GM12878 (cell line): ENCODE measurements around the gene CFAP45. TPM values are rescaled to one million over a fixed set of nuclear protein-coding genes. Genes with fewer than 3 reads are reported as not detected.

Experiments used
- ATAC-seq: fragments of 200-7000 bp; cut with Tn5 transposase; 3 replicates; pipeline ENCODE4 v1.9.1; 2020; ENCODE audit warnings: mild to moderate bottlenecking, moderate library complexity
- BruUV-seq: library from RNA; stranded (reverse); fragments of 400-500 nt; replicated peaks from 2 replicates; lab custom pipeline; 2021; lab: Mats Ljungman, UMichigan
- CTCF ChIA-PET: fragments of 300-600 bp; sonication (Branson Sonifier 250); formaldehyde crosslinking; extraction: SDS; loops from one replicate; lab custom pipeline; 2021; ENCODE audit warnings: inconsistent platforms; lab: Yijun Ruan, JAX
- POLR2A ChIA-PET: fragments of 350-600 bp; formaldehyde crosslinking; extraction: SDS; loops from one replicate; lab custom pipeline; 2021; ENCODE audit warnings: inconsistent platforms; lab: Charles Lee
- RAD21 ChIA-PET: fragments of 300-600 bp; sonication (Branson Sonifier 250); formaldehyde crosslinking; loops from one replicate; lab custom pipeline; 2023; ENCODE audit warnings: antibody characterized with exemption; ENCODE audit not compliant: unreplicated experiment; lab: Charles Lee
- SMC1A ChIA-PET: fragments of 300-600 bp; sonication (Branson Sonifier 250); formaldehyde crosslinking; loops from one replicate; lab custom pipeline; 2023; ENCODE audit not compliant: unreplicated experiment, uncharacterized antibody; lab: Charles Lee
- DNase-seq: peaks from one replicate; pipeline ENCODE4 v3.0.0-alpha.2; 2011; ENCODE audit warnings: low read depth, low spot score
- FAIRE-seq: peaks from 3 replicates; lab custom pipeline; 2011; peaks lifted over from hg19 to GRCh38; lab: Jason Lieb, UNC
- H2AFZ ChIP-seq: 2 replicates; pipeline ENCODE4 v1.6.0; 2011; ENCODE audit warnings: low read depth, low read length, control low read depth; ENCODE audit not compliant: control insufficient read depth
- H3K27ac ChIP-seq: 2 replicates; pipeline ENCODE4 v1.5.1; 2011; ENCODE audit warnings: control low read depth; ENCODE audit not compliant: control insufficient read depth, insufficient read depth
- H3K27me3 ChIP-seq, 2 experiments: replicated peaks in 1 of 2; 2 replicates each; pipeline versions ENCODE4 v1.6.0 to v1.6.1; 2011; ENCODE audit warnings: low read length in 1 of 2; ENCODE audit not compliant: control insufficient read depth in 2 of 2, insufficient read depth in 2 of 2
- H3K36me3 ChIP-seq, 2 experiments: 2 replicates each; pipeline ENCODE4 v1.5.1; 2011; ENCODE audit warnings: low read length in 1 of 2; ENCODE audit not compliant: control insufficient read depth in 2 of 2, insufficient read depth in 2 of 2
- H3K4me1 ChIP-seq: 2 replicates; pipeline ENCODE4 v1.6.1; 2011; ENCODE audit warnings: mild to moderate bottlenecking, low read length, moderate library complexity, mixed read lengths; ENCODE audit not compliant: control insufficient read depth, insufficient read depth
- H3K4me2 ChIP-seq: 2 replicates; pipeline ENCODE4 v1.6.0; 2011; ENCODE audit warnings: control low read depth; ENCODE audit not compliant: control insufficient read depth, insufficient read depth
- H3K4me3 ChIP-seq: fragments of 200-600 bp; sonication (generic); 2 replicates; pipeline ENCODE4 v1.5.1; 2016
- H3K79me2 ChIP-seq: 2 replicates; pipeline ENCODE4 v1.6.0; 2011; ENCODE audit warnings: low read length; ENCODE audit not compliant: control insufficient read depth, insufficient read depth
- H3K9ac ChIP-seq: 2 replicates; pipeline ENCODE4 v1.8.0; 2011; ENCODE audit warnings: low read length, control low read depth, mixed read lengths; ENCODE audit not compliant: control insufficient read depth, insufficient read depth
- H3K9me3 ChIP-seq: replicated peaks from 3 replicates; pipeline ENCODE4 v1.5.1; 2011; ENCODE audit warnings: mild to moderate bottlenecking, low read length; ENCODE audit not compliant: control insufficient read depth, insufficient read depth
- H4K20me1 ChIP-seq: 2 replicates; pipeline ENCODE4 v1.6.0; 2011; ENCODE audit not compliant: control insufficient read depth, insufficient read depth
- ATF2 ChIP-seq: IDR thresholded peaks from 2 replicates; pipeline ENCODE4 v1.6.1; 2012; ENCODE audit warnings: low read length, inconsistent platforms
- BCLAF1 ChIP-seq: fragments of 450-650 bp; IDR thresholded peaks from 2 replicates; pipeline ENCODE4 v1.6.1; 2017; ENCODE audit warnings: antibody characterized with exemption, mild to moderate bottlenecking, moderate library complexity
- BHLHE40 ChIP-seq, 2 experiments: fragments of 450-650 bp in 1 of 2; IDR thresholded peaks; 2 replicates each; pipeline ENCODE4 v1.6.1; 2011 to 2017; ENCODE audit warnings: low read depth in 2 of 2, borderline replicate concordance in 1 of 2, improper control_type of control experiment in 1 of 2, low read length in 1 of 2, mild to moderate bottlenecking in 1 of 2
- BMI1 ChIP-seq: fragments of 450-650 bp; IDR thresholded peaks from 2 replicates; pipeline ENCODE4 v1.6.1; 2016; ENCODE audit warnings: mild to moderate bottlenecking, moderate library complexity, borderline replicate concordance
- DPF2 ChIP-seq: fragments of 450-650 bp; IDR thresholded peaks from 2 replicates; pipeline ENCODE4 v1.6.1; 2017; ENCODE audit warnings: mild to moderate bottlenecking
- FOXK2 ChIP-seq: fragments of 450-650 bp; IDR thresholded peaks from 2 replicates; pipeline ENCODE4 v1.6.1; 2017; ENCODE audit warnings: mild to moderate bottlenecking, moderate library complexity
- GABPA ChIP-seq: IDR thresholded peaks from 2 replicates; pipeline ENCODE4 v1.6.1; 2014; ENCODE audit warnings: antibody characterized with exemption, low read depth, mild to moderate bottlenecking, inconsistent platforms
- HDAC2 ChIP-seq: fragments of 200-600 bp; sonication (generic); IDR thresholded peaks from 2 replicates; pipeline ENCODE4 v1.6.1; 2017
- MAX ChIP-seq: IDR thresholded peaks from 2 replicates; pipeline ENCODE4 v1.6.1; 2012; ENCODE audit warnings: low read depth, low read length, improper control_type of control experiment
- MEF2A ChIP-seq: IDR thresholded peaks from 2 replicates; pipeline ENCODE4 v1.6.1; 2011; ENCODE audit warnings: low read depth, mild to moderate bottlenecking, low read length, moderate library complexity; ENCODE audit not compliant: insufficient read depth
- MTA3 ChIP-seq: IDR thresholded peaks from 2 replicates; pipeline ENCODE4 v1.6.1; 2012; ENCODE audit warnings: low read length, inconsistent platforms, borderline replicate concordance
- POU2F2 ChIP-seq: IDR thresholded peaks from 3 replicates; pipeline ENCODE4 v1.6.1; 2011; ENCODE audit warnings: low read depth, mild to moderate bottlenecking, low read length, borderline replicate concordance
- RB1 ChIP-seq: fragments of 450-650 bp; formaldehyde crosslinking; IDR thresholded peaks from 2 replicates; pipeline ENCODE4 v1.6.1; 2017; ENCODE audit warnings: mild to moderate bottlenecking, borderline replicate concordance
- RCOR1 ChIP-seq: conservative IDR thresholded peaks from 2 replicates; pipeline ENCODE4 v1.6.1; 2012; ENCODE audit warnings: low read depth, low read length, improper control_type of control experiment
- SMARCA5 ChIP-seq: fragments of 450-650 bp; IDR thresholded peaks from 2 replicates; pipeline ENCODE4 v1.6.1; 2017; ENCODE audit warnings: mild to moderate bottlenecking
- TCF12 ChIP-seq: IDR thresholded peaks from 2 replicates; pipeline ENCODE4 v1.6.1; 2011; ENCODE audit warnings: low read depth, mild to moderate bottlenecking, low read length
- ZNF217 ChIP-seq: fragments of 450-650 bp; IDR thresholded peaks from 2 replicates; pipeline ENCODE4 v1.6.1; 2017; ENCODE audit warnings: antibody characterized with exemption, mild to moderate bottlenecking
- WGBS: methylation state at CpG from one replicate; pipeline ENCODE4 v1.1.6; 2016; ENCODE audit warnings: low lambda C conversion rate; ENCODE audit not compliant: insufficient replicate concordance, insufficient coverage; ENCODE audit errors: missing lambda C conversion rate; 5-methylcytosine and 5-hydroxymethylcytosine counted together
- in situ Hi-C: fragments of 300-500 bp; cut with MboI; formaldehyde crosslinking; loops from 9 replicates; pipeline ENCODE4 v1.14.3; 2018; ENCODE audit warnings: mixed read lengths
- intact Hi-C: fragments of 100-400 bp; cut with micrococcal nuclease; formaldehyde crosslinking; loops from one replicate; pipeline ENCODE4 v1.14.2; 2022; ENCODE audit not compliant: unreplicated experiment
- polyA plus RNA-seq, 11 experiments: library from polyadenylated mRNA; depleted of rRNA in 4 of 11; unstranded in 6 of 11; stranded (reverse) in 5 of 11; fragments of >200 nt; fragmentation: Nextera tagmentation in 4 of 11; fragmentation: Illumina TruSeq in 1 of 11; extraction: Ambion mirVana in 4 of 11; extraction: Trizol in 1 of 11; gene quantifications; 1 replicate in 1 of 11; 2 replicates in 10 of 11; pipeline versions ENCODE4 v1.2.1 to v1.2.3, GENCODE V29; 2011 to 2016; ENCODE audit warnings: inconsistent platforms in 2 of 11, missing spikeins in 2 of 11, low read depth in 1 of 11
- total RNA-seq, 4 experiments: library from RNA; depleted of rRNA in 3 of 4; stranded (reverse); fragments of >200 nt in 3 of 4; fragmentation: Illumina TruSeq in 1 of 4; extraction: Trizol in 1 of 4; gene quantifications; 2 replicates each; pipeline versions ENCODE4 v1.2.1 to v1.2.3, GENCODE V29; 2013 to 2021
- TF ChIP-seq, protein P1 (sequence below): fragments of 450-650 bp; IDR thresholded peaks from 2 replicates; pipeline ENCODE4 v1.6.1; 2016; ENCODE audit warnings: mild to moderate bottlenecking

CFAP45 gene
- total and polyA plus RNA-seq, 10 of the 15 experiments (the other 5 are each of a cell fraction or from before 2014, with no cell fraction given): 0.43 to 0.91 (median 0.67) TPM

- Histone ChIP-seq H3K4me3 (no peak overlapping the region), H3K9ac (no peak overlapping the region), H4K20me1 (no peaks in the 10 kb centered on the region), H3K4me1 (peaks cover 21% of the 10 kb centered on the region), H3K79me2 (no peaks in the 10 kb centered on the region), H3K27ac (no peak overlapping the region), H3K27me3 (no peaks in the 10 kb centered on the region), H3K4me2 (no peak overlapping the region), H2AFZ (no peak overlapping the region), H3K36me3 (no peaks in the 10 kb centered on the region), H3K9me3 (no peaks in the 10 kb centered on the region)
- TF ChIP-seq ATF2: no peak
- no peak for TF ChIP-seq BCLAF1
- no peak for TF ChIP-seq MTA3
- no peak for TF ChIP-seq TCF12
- TF ChIP-seq GABPA: no peak
- no peak for TF ChIP-seq RCOR1
- TF ChIP-seq POU2F2: no peak
- no peak for TF ChIP-seq BMI1
- no peak for TF ChIP-seq FOXK2
- no peak for TF ChIP-seq ZNF217
- no peak for TF ChIP-seq DPF2
- no peak for TF ChIP-seq MAX
- TF ChIP-seq SMARCA5: no peak
- TF ChIP-seq, protein P1, sequence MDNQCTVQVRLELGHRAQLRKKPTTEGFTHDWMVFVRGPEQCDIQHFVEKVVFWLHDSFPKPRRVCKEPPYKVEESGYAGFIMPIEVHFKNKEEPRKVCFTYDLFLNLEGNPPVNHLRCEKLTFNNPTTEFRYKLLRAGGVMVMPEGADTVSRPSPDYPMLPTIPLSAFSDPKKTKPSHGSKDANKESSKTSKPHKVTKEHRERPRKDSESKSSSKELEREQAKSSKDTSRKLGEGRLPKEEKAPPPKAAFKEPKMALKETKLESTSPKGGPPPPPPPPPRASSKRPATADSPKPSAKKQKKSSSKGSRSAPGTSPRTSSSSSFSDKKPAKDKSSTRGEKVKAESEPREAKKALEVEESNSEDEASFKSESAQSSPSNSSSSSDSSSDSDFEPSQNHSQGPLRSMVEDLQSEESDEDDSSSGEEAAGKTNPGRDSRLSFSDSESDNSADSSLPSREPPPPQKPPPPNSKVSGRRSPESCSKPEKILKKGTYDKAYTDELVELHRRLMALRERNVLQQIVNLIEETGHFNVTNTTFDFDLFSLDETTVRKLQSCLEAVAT: no peak
- no peak for TF ChIP-seq HDAC2
- no peak for TF ChIP-seq RB1
- no peak for TF ChIP-seq MEF2A
- no peak for TF ChIP-seq BHLHE40 (IDR thresholded peaks at IDR 0.05; ENCODE audit: borderline replicate concordance in 1 of 2, low read depth in 2 of 2, low read length in 1 of 2)
- no peak for ATAC-seq
- intact Hi-C loops (no loop called here), in situ Hi-C loops (no loop called here)
- 0% methylated on average over 3 of the region's 3 CpGs for WGBS
- DNase-seq: no peak
- ChIA-PET POLR2A (no interaction called here), CTCF (interaction anchor here (1.0 to 2.0 kb wide), 4 partner anchors 14 to 172 kb away, joined by 3 to 13 read pairs (median 3); no protein-coding TSS in a partner anchor), SMC1A (interaction anchor here (0.6 to 1.8 kb wide), 2 partner anchors 170 to 172 kb away, joined by 3 to 5 read pairs; no protein-coding TSS in a partner anchor), RAD21 (no interaction called here)
- FAIRE-seq: no peak
- no TSS peak for BruUV-seq
Observed at GRCh38 chr1:159835356-159835755, 64.6 kb downstream of the CFAP45 start.
